KMS-11 (cell line): ENCODE results near the gene BCDIN3D.

Experiments
- H2AFZ ChIP-seq: fragments of 200-600 bp; sonication (generic); 2 replicates; pipeline ENCODE4 v1.6.1; 2016; ENCODE audit warnings: antibody characterized with exemption, mixed run types, low read depth
- H3K27ac ChIP-seq: fragments of 200-600 bp; sonication (generic); 2 replicates; pipeline ENCODE4 v1.6.1; 2016; ENCODE audit warnings: mild to moderate bottlenecking, mixed run types
- H3K27me3 ChIP-seq: fragments of 200-600 bp; sonication (generic); 2 replicates; pipeline ENCODE4 v1.6.1; 2017; ENCODE audit warnings: mild to moderate bottlenecking, low read depth, mixed run types, moderate library complexity; ENCODE audit not compliant: insufficient read depth
- H3K36me3 ChIP-seq: fragments of 200-600 bp; sonication (generic); 2 replicates; pipeline ENCODE4 v1.6.1; 2017; ENCODE audit warnings: mild to moderate bottlenecking, mixed run types; ENCODE audit not compliant: insufficient read depth
- H3K4me1 ChIP-seq: fragments of 200-600 bp; sonication (generic); 2 replicates; pipeline ENCODE4 v1.6.1; 2016; ENCODE audit warnings: mild to moderate bottlenecking, low read depth, mixed run types; ENCODE audit not compliant: poor library complexity, severe bottlenecking
- H3K4me2 ChIP-seq: fragments of 200-600 bp; sonication (generic); 2 replicates; pipeline ENCODE4 v1.7.0; 2016; ENCODE audit warnings: mild to moderate bottlenecking, mixed run types
- H3K4me3 ChIP-seq: fragments of 200-600 bp; sonication (generic); IDR thresholded peaks from 2 replicates; pipeline ENCODE4 v1.6.1; 2017; ENCODE audit warnings: low read depth, low read length, mixed read lengths; ENCODE audit not compliant: insufficient read depth
- H3K79me2 ChIP-seq: fragments of 200-600 bp; sonication (generic); 2 replicates; pipeline ENCODE4 v1.6.1; 2016; ENCODE audit warnings: low read depth, mixed run types; ENCODE audit not compliant: insufficient read depth
- H3K9ac ChIP-seq: fragments of 200-600 bp; sonication (generic); 2 replicates; pipeline ENCODE4 v1.6.1; 2016; ENCODE audit warnings: mild to moderate bottlenecking, mixed run types
- H4K20me1 ChIP-seq: fragments of 200-600 bp; sonication (generic); 2 replicates; pipeline ENCODE4 v1.6.1; 2016; ENCODE audit warnings: mild to moderate bottlenecking, mixed run types; ENCODE audit not compliant: insufficient read depth
- CTCF ChIP-seq: fragments of 200-600 bp; sonication (generic); conservative IDR thresholded peaks from 2 replicates; pipeline ENCODE4 v1.6.1; 2017; ENCODE audit warnings: low read depth, mild to moderate bottlenecking, antibody characterized with exemption, low read length, moderate library complexity, mixed read lengths

Gene BCDIN3D

DNA sequence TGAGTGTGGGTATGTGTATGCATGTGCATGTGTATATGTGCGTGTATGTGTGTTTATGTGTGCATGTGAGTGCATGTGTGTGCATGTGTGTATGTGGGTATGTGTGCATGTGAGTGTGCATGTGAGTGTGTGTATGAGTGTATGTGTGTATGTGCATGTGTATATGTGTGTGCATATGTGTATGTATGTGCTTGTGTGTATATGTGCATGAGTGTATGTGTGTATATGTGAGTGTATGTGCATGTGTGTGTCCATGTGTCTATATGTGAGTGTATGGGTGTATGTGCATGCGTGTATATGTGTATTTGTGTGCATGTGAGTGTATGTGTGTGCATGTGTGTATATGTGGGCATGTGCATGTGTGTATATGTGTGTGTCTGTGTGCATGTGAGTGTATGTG is 35.1 kb upstream of the BCDIN3D start:
- peaks cover 7% of the 10 kb centered on the region; the same call in 1 of the 2 replicates for H3K27me3 ChIP-seq
- no peaks in the 10 kb centered on the region for H3K36me3 ChIP-seq
- no peaks in the 10 kb centered on the region for H3K4me1 ChIP-seq
- H3K4me3 ChIP-seq = no peak overlapping the region
- no peak overlapping the region for H2AFZ ChIP-seq
- H3K4me2 ChIP-seq = no peak overlapping the region
- no peak overlapping the region for H3K9ac ChIP-seq
- H3K27ac ChIP-seq = no peak overlapping the region
- no peaks in the 10 kb centered on the region for H3K79me2 ChIP-seq
- no peaks in the 10 kb centered on the region for H4K20me1 ChIP-seq
- TF ChIP-seq CTCF = no peak

DNA sequence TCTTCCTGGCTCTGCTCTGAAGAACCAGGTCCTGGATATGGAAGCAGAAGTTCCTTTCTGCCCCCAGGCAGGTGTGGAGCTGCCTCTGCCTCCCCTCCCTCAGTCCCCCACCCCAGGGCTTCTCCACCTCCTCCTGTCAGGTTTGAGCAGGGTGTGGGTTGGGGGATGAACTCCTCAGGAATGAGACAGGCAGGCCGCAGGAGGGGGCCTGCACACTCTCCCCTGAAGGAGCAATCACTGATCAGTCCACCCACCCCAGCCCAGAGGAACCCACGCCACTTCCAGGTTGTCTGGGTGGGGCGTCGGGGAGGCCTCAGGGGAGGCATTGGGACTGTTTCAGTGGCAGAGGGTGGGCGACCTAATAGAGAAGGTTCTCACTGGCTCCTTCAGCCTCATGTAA is 34.2 kb upstream of the BCDIN3D start:
- Histone ChIP-seq H3K27me3 (no peaks in the 10 kb centered on the region; the same call in 1 of the 2 replicates), H3K27ac (no peak overlapping the region), H3K79me2 (no peaks in the 10 kb centered on the region), H3K4me3 (no peak overlapping the region), H3K36me3 (no peaks in the 10 kb centered on the region), H4K20me1 (no peaks in the 10 kb centered on the region), H3K4me1 (no peaks in the 10 kb centered on the region), H3K9ac (no peak overlapping the region), H2AFZ (no peak overlapping the region), H3K4me2 (no peak overlapping the region)
- no peak for TF ChIP-seq CTCF

- no peak overlapping the region for H3K4me2 ChIP-seq
- H4K20me1 ChIP-seq = no peaks in the 10 kb centered on the region
- no peak for TF ChIP-seq CTCF
- no peaks in the 10 kb centered on the region for H3K4me1 ChIP-seq
- no peak overlapping the region for H2AFZ ChIP-seq
- H3K4me3 ChIP-seq = no peak overlapping the region
- no peak overlapping the region for H3K27ac ChIP-seq
- H3K27me3 ChIP-seq = no peaks in the 10 kb centered on the region
- no peaks in the 10 kb centered on the region for H3K36me3 ChIP-seq
- no peak overlapping the region for H3K9ac ChIP-seq
- no peaks in the 10 kb centered on the region for H3K79me2 ChIP-seq
These were observed 33.2 kb upstream of the BCDIN3D start for GRCh38 chr12:49876070-49876469.

GRCh38 chr12:49875115-49875720 is 32.3 kb upstream of the BCDIN3D start:
- Histone ChIP-seq H3K4me1 (no peaks in the 10 kb centered on the region), H3K4me2 (no peak overlapping the region), H3K27ac (no peak overlapping the region), H4K20me1 (no peaks in the 10 kb centered on the region), H3K9ac (no peak overlapping the region), H3K79me2 (no peaks in the 10 kb centered on the region), H3K36me3 (no peaks in the 10 kb centered on the region), H3K4me3 (no peak overlapping the region), H3K27me3 (no peaks in the 10 kb centered on the region), H2AFZ (no peak overlapping the region)
- TF ChIP-seq CTCF = no peak
